Gastrocnemius medialis (tissue), 4 donors: Measurements from ENCODE around the gene DAGLA.

ENCODE experiments used
- POLR2A ChIP-seq, 2 donors: fragments of 450-650 bp; IDR thresholded peaks; one replicate each; pipeline ENCODE4 v1.6.1; 2017; ENCODE audit warnings: antibody characterized with exemption in 2 of 2, mild to moderate bottlenecking in 2 of 2, moderate library complexity in 2 of 2
- TF ChIP-seq, protein P1 (sequence below), 5 experiments: fragments of 450-650 bp in 3 of 5; fragments of 200-600 bp in 2 of 5; sonication (generic) in 2 of 5; IDR thresholded peaks in 4 of 5; conservative IDR thresholded peaks in 1 of 5; 1 replicate in 4 of 5; 2 replicates in 1 of 5; pipeline ENCODE4 v1.5.1; 2016 to 2019; ENCODE audit warnings: antibody characterized with exemption in 5 of 5, mild to moderate bottlenecking in 3 of 5, moderate library complexity in 3 of 5

- TF ChIP-seq, protein P1, sequence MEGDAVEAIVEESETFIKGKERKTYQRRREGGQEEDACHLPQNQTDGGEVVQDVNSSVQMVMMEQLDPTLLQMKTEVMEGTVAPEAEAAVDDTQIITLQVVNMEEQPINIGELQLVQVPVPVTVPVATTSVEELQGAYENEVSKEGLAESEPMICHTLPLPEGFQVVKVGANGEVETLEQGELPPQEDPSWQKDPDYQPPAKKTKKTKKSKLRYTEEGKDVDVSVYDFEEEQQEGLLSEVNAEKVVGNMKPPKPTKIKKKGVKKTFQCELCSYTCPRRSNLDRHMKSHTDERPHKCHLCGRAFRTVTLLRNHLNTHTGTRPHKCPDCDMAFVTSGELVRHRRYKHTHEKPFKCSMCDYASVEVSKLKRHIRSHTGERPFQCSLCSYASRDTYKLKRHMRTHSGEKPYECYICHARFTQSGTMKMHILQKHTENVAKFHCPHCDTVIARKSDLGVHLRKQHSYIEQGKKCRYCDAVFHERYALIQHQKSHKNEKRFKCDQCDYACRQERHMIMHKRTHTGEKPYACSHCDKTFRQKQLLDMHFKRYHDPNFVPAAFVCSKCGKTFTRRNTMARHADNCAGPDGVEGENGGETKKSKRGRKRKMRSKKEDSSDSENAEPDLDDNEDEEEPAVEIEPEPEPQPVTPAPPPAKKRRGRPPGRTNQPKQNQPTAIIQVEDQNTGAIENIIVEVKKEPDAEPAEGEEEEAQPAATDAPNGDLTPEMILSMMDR (IDR thresholded peaks at IDR 0.05 in 4 of 5, conservative IDR thresholded peaks at IDR 0.05 in 1 of 5): no peak
- no peak for TF ChIP-seq POLR2A (IDR thresholded peaks at IDR 0.05)
Measured at GRCh38 chr11:61657566-61658290, 22.5 kb upstream of the DAGLA start.
